ENCODE data around the gene ROPN1L.
A peak's percentile ranks its signal among the peaks of the same experiment; 100 is the strongest.

Gene ROPN1L

DNA sequence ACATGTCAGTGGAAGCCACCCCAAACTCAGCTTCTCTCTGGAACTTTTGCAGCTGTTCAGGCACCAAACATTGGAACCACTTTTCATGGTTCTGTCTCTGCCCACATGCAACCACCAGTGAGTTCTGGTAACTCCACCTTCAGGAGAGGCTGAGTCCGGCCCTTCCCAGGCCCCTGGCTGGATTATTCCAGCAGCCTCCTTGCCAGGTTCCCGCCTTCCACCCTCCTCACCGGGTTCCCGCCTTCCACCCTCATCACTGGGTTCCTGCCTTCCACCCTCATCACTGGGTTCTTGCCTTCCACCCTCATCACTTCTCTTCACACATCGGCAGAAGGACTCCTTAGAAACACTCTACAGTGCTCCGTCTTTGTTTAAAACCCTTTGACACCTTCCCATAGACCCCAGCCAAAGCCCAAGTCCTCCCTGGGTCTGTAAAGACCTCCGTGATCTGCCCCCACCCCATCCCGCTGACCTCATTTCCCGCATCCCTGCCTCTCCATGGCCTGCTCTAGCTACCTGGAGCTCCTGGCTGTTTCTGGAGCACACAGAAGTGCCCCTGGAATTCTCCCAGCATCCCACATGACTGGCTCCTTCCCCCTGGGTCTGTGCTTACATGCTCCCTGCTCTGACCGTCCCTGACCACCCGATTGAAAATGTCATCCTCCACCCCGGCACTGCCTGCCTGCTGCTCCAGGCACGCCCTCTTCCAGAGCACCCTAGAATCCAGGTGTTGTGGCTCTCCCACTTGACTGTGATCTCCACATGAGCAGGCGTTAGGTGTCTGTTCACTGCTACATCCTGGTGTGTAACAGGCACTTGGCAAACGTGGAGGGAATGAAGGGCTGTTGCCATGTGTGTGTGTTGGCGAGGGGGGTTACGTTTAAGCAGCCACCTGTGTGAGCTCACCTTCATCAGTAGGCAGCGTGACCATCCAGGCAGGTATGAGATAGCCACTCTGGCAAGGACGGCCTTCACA, 17.7 kb downstream of the ROPN1L start:
- no peak overlapping the region for H3K27ac ChIP-seq
- no peak overlapping the region for H3K4me3 ChIP-seq (ENCODE audit: low read depth in 1 of 2, low read length in 1 of 2)
- no peaks in the 10 kb centered on the region for H3K27me3 ChIP-seq
- no peaks in the 10 kb centered on the region for H3K9me3 ChIP-seq
- peaks cover 61% of the 10 kb centered on the region for H3K36me3 ChIP-seq
- TF ChIP-seq, protein P1, sequence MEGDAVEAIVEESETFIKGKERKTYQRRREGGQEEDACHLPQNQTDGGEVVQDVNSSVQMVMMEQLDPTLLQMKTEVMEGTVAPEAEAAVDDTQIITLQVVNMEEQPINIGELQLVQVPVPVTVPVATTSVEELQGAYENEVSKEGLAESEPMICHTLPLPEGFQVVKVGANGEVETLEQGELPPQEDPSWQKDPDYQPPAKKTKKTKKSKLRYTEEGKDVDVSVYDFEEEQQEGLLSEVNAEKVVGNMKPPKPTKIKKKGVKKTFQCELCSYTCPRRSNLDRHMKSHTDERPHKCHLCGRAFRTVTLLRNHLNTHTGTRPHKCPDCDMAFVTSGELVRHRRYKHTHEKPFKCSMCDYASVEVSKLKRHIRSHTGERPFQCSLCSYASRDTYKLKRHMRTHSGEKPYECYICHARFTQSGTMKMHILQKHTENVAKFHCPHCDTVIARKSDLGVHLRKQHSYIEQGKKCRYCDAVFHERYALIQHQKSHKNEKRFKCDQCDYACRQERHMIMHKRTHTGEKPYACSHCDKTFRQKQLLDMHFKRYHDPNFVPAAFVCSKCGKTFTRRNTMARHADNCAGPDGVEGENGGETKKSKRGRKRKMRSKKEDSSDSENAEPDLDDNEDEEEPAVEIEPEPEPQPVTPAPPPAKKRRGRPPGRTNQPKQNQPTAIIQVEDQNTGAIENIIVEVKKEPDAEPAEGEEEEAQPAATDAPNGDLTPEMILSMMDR (IDR thresholded peaks at IDR 0.05): no peak
- H3K4me1 ChIP-seq (ENCODE audit: control insufficient read depth in 1 of 2, insufficient read depth in 1 of 2, low read depth in 1 of 2, low read length in 1 of 2): peaks cover 23 to 24% of the 10 kb centered on the region in 2 experiments

DNA sequence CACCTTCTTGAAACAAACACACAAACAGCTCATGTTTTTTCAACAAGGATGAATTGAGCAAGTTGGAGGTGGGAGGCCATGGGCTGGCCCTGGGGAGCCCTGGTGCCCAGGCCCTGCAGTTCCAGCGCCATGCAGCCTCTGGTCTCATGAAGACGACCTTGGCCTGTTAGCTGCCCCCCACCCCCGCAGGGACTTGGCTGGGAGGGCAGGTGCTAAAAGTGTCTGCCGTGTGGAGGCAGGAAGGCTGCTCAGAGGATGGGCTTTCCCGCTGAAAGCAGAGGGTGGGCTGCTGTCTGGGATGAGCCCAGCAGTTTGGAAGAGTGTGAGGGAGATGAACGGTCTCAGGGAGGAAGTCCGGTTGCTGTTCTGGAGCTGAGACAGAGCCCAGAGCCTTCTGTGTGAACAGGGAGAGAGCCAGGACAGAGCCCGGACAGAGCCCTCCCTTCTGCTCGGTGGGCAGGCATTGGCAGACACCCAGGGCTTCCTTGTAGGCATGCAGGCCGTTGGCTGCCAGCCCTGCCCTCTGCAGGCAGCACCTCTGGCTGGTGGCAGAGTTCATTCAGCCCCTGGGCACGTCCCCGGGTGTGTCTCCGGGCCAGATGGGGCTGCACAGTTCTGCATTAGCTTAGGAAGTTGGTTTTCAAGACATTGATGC, 18.7 kb downstream of the ROPN1L start:
- TF ChIP-seq, protein P1 (IDR thresholded peaks at IDR 0.05): no peak
- peaks cover 58% of the 10 kb centered on the region for H3K36me3 ChIP-seq
- H3K27me3 ChIP-seq: no peaks in the 10 kb centered on the region

DNA sequence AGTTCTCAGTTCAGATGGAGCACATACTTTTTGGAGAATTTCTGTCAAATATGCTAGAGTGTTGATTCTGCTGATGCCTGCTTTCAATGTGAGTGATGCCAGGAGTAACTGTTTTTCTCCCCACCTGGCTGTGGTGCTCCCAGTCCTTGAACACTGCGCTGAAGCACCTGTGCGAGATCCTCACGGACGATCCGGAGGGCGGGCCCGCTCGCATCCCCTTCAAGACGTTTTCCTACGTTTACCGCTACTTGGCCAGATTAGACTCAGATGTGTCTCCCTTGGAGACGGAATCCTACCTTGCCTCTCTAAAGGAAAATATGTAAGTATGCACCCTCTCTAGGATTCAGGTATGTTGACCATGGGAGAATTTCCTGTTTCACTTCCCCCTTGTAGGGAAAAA, 19.4 kb downstream of the ROPN1L start:
- peaks cover 25% of the 10 kb centered on the region in 2 experiments for H3K4me1 ChIP-seq (ENCODE audit: control insufficient read depth in 1 of 2, insufficient read depth in 1 of 2, low read depth in 1 of 2, low read length in 1 of 2)
- H3K4me3 ChIP-seq (ENCODE audit: low read depth in 1 of 2, low read length in 1 of 2): no peak overlapping the region
- TF ChIP-seq, protein P1 (IDR thresholded peaks at IDR 0.05): no peak
- H3K9me3 ChIP-seq: no peaks in the 10 kb centered on the region
- H3K36me3 ChIP-seq: peaks cover 57% of the 10 kb centered on the region
- H3K27me3 ChIP-seq: no peaks in the 10 kb centered on the region
- H3K27ac ChIP-seq: peak overlapping the region; percentile 32

More for the DNA sequence above, 18.7 kb downstream of the ROPN1L start:
- Histone ChIP-seq H3K9me3 (no peaks in the 10 kb centered on the region), H3K4me1 (ENCODE audit: control insufficient read depth in 1 of 2, insufficient read depth in 1 of 2, low read depth in 1 of 2, low read length in 1 of 2) (peaks cover 23 to 24% of the 10 kb centered on the region in 2 experiments), H3K27ac (peak overlapping the region; percentile 32), H3K4me3 (ENCODE audit: low read depth in 1 of 2, low read length in 1 of 2) (no peak overlapping the region)

DNA sequence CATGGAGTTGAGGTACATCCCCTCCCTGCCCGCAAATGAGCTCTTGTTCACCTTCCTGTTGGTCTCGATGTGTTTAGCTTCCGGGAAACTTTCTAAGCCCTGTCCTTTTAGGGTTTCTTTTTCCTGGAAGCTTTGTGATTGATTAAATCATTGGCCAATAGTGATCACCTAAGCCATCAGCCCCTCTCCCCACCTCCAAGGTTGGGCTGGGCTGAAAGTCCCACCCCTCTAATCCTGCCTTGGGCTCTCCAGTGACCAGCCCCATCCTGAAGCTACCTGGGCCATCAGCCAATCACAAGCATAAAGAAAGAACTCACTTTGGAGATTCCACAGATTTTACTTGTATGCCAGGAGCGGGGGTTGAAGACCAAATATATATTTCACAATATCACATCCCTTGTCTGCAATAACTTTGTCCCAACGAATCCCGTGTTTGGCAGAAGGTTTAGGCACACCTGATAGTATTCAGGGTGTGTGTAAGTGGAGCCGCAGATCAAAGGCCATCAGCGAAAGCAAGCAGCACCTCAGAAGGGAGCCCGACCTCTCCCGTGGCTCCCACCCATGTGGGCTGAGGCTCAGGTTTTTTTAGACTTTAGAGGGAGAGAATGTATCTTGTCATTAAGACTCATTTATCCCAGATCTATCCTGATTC, 20.4 kb downstream of the ROPN1L start:
- H3K4me3 ChIP-seq (ENCODE audit: low read depth in 1 of 2, low read length in 1 of 2): no peak overlapping the region
- H3K9me3 ChIP-seq: no peaks in the 10 kb centered on the region
- H3K27me3 ChIP-seq: no peaks in the 10 kb centered on the region
- H3K27ac ChIP-seq: no peak overlapping the region
- peaks cover 57% of the 10 kb centered on the region for H3K36me3 ChIP-seq
- peaks cover 25% of the 10 kb centered on the region in 2 experiments for H3K4me1 ChIP-seq (ENCODE audit: control insufficient read depth in 1 of 2, insufficient read depth in 1 of 2, low read depth in 1 of 2, low read length in 1 of 2)
- TF ChIP-seq, protein P1 (IDR thresholded peaks at IDR 0.05): no peak

DNA sequence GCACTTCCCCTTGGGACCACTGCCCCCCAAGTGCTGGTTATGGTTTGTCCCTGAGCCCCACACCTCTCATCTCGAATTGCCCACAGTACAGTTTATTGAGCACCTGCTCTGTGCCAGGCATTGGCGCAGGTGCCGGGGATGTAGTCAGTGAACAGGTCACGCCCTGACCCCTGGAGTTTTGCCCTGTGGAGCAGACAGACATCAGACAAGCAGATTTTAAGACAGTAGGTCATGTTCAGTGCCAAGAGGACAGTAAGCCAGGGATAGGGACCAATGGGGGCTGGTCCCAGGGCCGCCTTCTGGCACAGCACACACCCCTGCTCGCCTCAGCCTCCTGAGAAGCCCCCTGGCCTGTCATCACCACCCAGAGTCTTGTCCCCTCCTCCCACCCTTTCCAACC, 21.9 kb downstream of the ROPN1L start:
- no peaks in the 10 kb centered on the region for H3K9me3 ChIP-seq
- H3K36me3 ChIP-seq: peaks cover 49% of the 10 kb centered on the region
- no peak overlapping the region for H3K27ac ChIP-seq
- H3K27me3 ChIP-seq: no peaks in the 10 kb centered on the region
- TF ChIP-seq, protein P1 (IDR thresholded peaks at IDR 0.05): no peak
- H3K4me1 ChIP-seq (ENCODE audit: control insufficient read depth in 1 of 2, insufficient read depth in 1 of 2, low read depth in 1 of 2, low read length in 1 of 2): peaks cover 21 to 23% of the 10 kb centered on the region in 2 experiments
- no peak overlapping the region for H3K4me3 ChIP-seq (ENCODE audit: low read depth in 1 of 2, low read length in 1 of 2)
